Fibroblast of mammary gland (primary cell): ENCODE measurements around the gene WASL.

Source experiments
- DNase-seq: peaks from one replicate; pipeline ENCODE4 v3.0.0-alpha.2; 2010; ENCODE audit warnings: low read depth
- H3K4me3 ChIP-seq: 2 replicates; pipeline ENCODE4 v1.5.1; 2011; ENCODE audit warnings: low read depth, mild to moderate bottlenecking, low read length, moderate library complexity; ENCODE audit not compliant: control insufficient read depth
- TF ChIP-seq, protein P1 (sequence below): conservative IDR thresholded peaks from 2 replicates; pipeline ENCODE4 v1.5.1; 2011; ENCODE audit warnings: low read depth, low read length, inconsistent platforms; ENCODE audit not compliant: control insufficient read depth, insufficient read depth

WASL gene

DNA sequence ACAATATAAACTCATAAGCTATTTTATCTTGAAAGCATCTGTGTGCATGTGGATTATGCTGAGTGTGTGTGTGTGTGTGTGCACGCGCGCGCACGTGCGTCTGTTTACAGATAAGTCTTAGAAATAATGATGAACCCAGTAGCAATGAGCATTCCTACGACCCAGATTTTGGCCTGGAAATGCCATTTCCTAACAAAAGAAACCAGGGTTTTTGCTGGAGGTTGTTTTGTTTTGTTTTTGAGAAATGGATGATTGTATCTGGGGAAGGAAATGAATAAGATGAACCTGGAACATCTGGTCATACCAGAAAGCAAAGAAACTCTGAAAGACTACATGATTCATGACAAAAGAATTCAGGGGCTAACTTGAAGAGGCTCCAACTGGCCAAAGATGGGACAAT lies 115.2 kb downstream of the WASL start:
- DNase-seq: peak; percentile 86
- H3K4me3 ChIP-seq: no peak overlapping the region

GRCh38 chr7:123632808-123633207 lies 116.0 kb downstream of the WASL start:
- DNase-seq: no peak
- TF ChIP-seq, protein P1, sequence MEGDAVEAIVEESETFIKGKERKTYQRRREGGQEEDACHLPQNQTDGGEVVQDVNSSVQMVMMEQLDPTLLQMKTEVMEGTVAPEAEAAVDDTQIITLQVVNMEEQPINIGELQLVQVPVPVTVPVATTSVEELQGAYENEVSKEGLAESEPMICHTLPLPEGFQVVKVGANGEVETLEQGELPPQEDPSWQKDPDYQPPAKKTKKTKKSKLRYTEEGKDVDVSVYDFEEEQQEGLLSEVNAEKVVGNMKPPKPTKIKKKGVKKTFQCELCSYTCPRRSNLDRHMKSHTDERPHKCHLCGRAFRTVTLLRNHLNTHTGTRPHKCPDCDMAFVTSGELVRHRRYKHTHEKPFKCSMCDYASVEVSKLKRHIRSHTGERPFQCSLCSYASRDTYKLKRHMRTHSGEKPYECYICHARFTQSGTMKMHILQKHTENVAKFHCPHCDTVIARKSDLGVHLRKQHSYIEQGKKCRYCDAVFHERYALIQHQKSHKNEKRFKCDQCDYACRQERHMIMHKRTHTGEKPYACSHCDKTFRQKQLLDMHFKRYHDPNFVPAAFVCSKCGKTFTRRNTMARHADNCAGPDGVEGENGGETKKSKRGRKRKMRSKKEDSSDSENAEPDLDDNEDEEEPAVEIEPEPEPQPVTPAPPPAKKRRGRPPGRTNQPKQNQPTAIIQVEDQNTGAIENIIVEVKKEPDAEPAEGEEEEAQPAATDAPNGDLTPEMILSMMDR: no peak
- no peak overlapping the region for H3K4me3 ChIP-seq

More for the DNA sequence above, 115.2 kb downstream of the WASL start:
- TF ChIP-seq, protein P1: no peak
